CD8-positive, alpha-beta memory T cell (primary cell): ENCODE measurements around the gene NEURL1B. TPM values are rescaled to one million over a fixed set of nuclear protein-coding genes. Genes with fewer than 3 reads are reported as not detected.

Experiments
- polyA plus RNA-seq: library from polyadenylated mRNA; unstranded; fragments of 300-500 nt; fragmentation: Illumina TruSeq; gene quantifications from one replicate; pipeline ENCODE4 v1.2.3, GENCODE V29; 2021
- total RNA-seq, 2 experiments: library from RNA; stranded (reverse); gene quantifications; one replicate each; pipeline ENCODE4 v1.2.3, GENCODE V29; 2021

The NEURL1B gene
- total and polyA plus RNA-seq, 3 experiments from 2014 or later, result 0.04 to 0.13 TPM; not detected in 1

Other genes starting within 250 kb of the NEURL1B start
- gene SH3PXD2B, start 186.7 kb upstream of the NEURL1B start, total RNA-seq, result under 1 TPM; 0.09 to 0.15 TPM
- gene SH3PXD2B, start 186.7 kb upstream of the NEURL1B start, polyA plus RNA-seq, result not detected
- gene DUSP1, start 129.9 kb downstream of the NEURL1B start, total RNA-seq, result 10 to 100 TPM in 1 of 2 experiments, 1 to 10 TPM in 1; 9.4 to 10.9 TPM
- 1,007 TPM for gene DUSP1, start 129.9 kb downstream of the NEURL1B start, polyA plus RNA-seq
- 10 to 100 TPM; 39.7 to 39.9 TPM for gene ERGIC1, start 193.0 kb downstream of the NEURL1B start, total RNA-seq
- gene ERGIC1, start 193.0 kb downstream of the NEURL1B start, polyA plus RNA-seq, result 25.9 TPM